HG03460 (cell line): ENCODE results near the gene PRSS53.
"Not testable (repeated sequence)": the region's sequence is repeated elsewhere in the genome, so short reads cannot be mapped to it uniquely, and the experiment has no call there.

ENCODE experiments used
- ATAC-seq: cut with Tn5 transposase; IDR thresholded peaks from one replicate; pipeline ENCODE4 v1.9.1; 2021; ENCODE audit not compliant: unreplicated experiment

The PRSS53 gene

GRCh38 chr16:31088459-31089183 is at the start of gene PRSS53:
PRSS53 (minus strand) TSS chr16:31088943; CDS start chr16:31088809, 134 bp downstream.
- no peak for ATAC-seq

GRCh38 chr16:31136822-31137499 is 48.2 kb upstream of the PRSS53 start:
- not testable (repeated sequence) for ATAC-seq

- ATAC-seq, result no peak
Observed at GRCh38 chr16:31136287-31136662, 47.5 kb upstream of the PRSS53 start.

GRCh38 chr16:31135535-31136286 is 47.0 kb upstream of the PRSS53 start, which contains the start of gene PRSS8:
PRSS8 (minus strand) TSS chr16:31135727; CDS start chr16:31135498, 229 bp downstream.
- no peak for ATAC-seq

- no peak for ATAC-seq
Observed at GRCh38 chr16:31134625-31135534, 46.1 kb upstream of the PRSS53 start.

- no peak for ATAC-seq
Observed at GRCh38 chr16:31134091-31134571, 45.4 kb upstream of the PRSS53 start.

- ATAC-seq, result no peak
Observed at GRCh38 chr16:31133046-31133501, 44.3 kb upstream of the PRSS53 start.

GRCh38 chr16:31132303-31132979 is 43.7 kb upstream of the PRSS53 start:
- ATAC-seq, result no peak

GRCh38 chr16:31131841-31132271 is 43.1 kb upstream of the PRSS53 start:
- no peak for ATAC-seq

GRCh38 chr16:31131416-31131815 is 42.7 kb upstream of the PRSS53 start:
- ATAC-seq, result no peak

- no peak for ATAC-seq
Observed at GRCh38 chr16:31130899-31131298, 42.2 kb upstream of the PRSS53 start.

GRCh38 chr16:31130336-31130891 is 41.7 kb upstream of the PRSS53 start:
- ATAC-seq, result no peak

- ATAC-seq, result no peak
Observed at GRCh38 chr16:31129568-31130335, 41.0 kb upstream of the PRSS53 start.

- ATAC-seq, result no peak
Observed at GRCh38 chr16:31128711-31129567, 40.2 kb upstream of the PRSS53 start.

- no peak for ATAC-seq
Observed at GRCh38 chr16:31127182-31127581, 38.4 kb upstream of the PRSS53 start.

GRCh38 chr16:31125844-31126243 is 37.1 kb upstream of the PRSS53 start:
- no peak for ATAC-seq

- ATAC-seq, result no peak
Observed at GRCh38 chr16:31120129-31120528, 31.4 kb upstream of the PRSS53 start.
